ENCODE results near the gene SLC16A12. TPM values are rescaled to one million over a fixed set of nuclear protein-coding genes. Genes with fewer than 3 reads are reported as not detected.

SLC16A12 gene
- polyA plus RNA-seq, 1 donor = 33.3 TPM

- no peak for DNase-seq
Measured at GRCh38 chr10:89515031-89515841, 20.2 kb downstream of the SLC16A12 start.

GRCh38 chr10:89513206-89513605 lies 22.2 kb downstream of the SLC16A12 start:
- DNase-seq = no peak

- no peak for DNase-seq
Measured at GRCh38 chr10:89505640-89506275, 29.6 kb downstream of the SLC16A12 start.

GRCh38 chr10:89504691-89505090 lies 30.7 kb downstream of the SLC16A12 start:
- DNase-seq = no peak

GRCh38 chr10:89503652-89504370 lies 31.6 kb downstream of the SLC16A12 start:
- DNase-seq = no peak

- no peak for DNase-seq
Measured at GRCh38 chr10:89503151-89503550, 32.2 kb downstream of the SLC16A12 start.

- DNase-seq = no peak
Measured at GRCh38 chr10:89502549-89502948, 32.8 kb downstream of the SLC16A12 start.

- no peak for DNase-seq
Measured at GRCh38 chr10:89494575-89494974, 40.8 kb downstream of the SLC16A12 start.

GRCh38 chr10:89494068-89494467 lies 41.3 kb downstream of the SLC16A12 start:
- DNase-seq = no peak

- DNase-seq = no peak
Measured at GRCh38 chr10:89491932-89492331, 43.5 kb downstream of the SLC16A12 start.

- no peak for DNase-seq
Measured at GRCh38 chr10:89490596-89491335, 44.6 kb downstream of the SLC16A12 start.

- DNase-seq = no peak
Measured at GRCh38 chr10:89482256-89482655, 53.1 kb downstream of the SLC16A12 start.

- no peak for DNase-seq
Measured at GRCh38 chr10:89481662-89482061, 53.7 kb downstream of the SLC16A12 start.

GRCh38 chr10:89479771-89480446 lies 55.5 kb downstream of the SLC16A12 start:
- no peak for DNase-seq

GRCh38 chr10:89478739-89479654 lies 56.4 kb downstream of the SLC16A12 start:
- DNase-seq = no peak

- DNase-seq = no peak
Measured at GRCh38 chr10:89478085-89478738, 57.2 kb downstream of the SLC16A12 start.

- DNase-seq = no peak
Measured at GRCh38 chr10:89476150-89476549, 59.2 kb downstream of the SLC16A12 start.

- DNase-seq = peak; percentile 24
Measured at GRCh38 chr10:89475591-89475998, 59.8 kb downstream of the SLC16A12 start.

GRCh38 chr10:89475125-89475524 lies 60.3 kb downstream of the SLC16A12 start:
- peak; percentile 27 for DNase-seq

- no peak for DNase-seq
Measured at GRCh38 chr10:89474452-89474851, 60.9 kb downstream of the SLC16A12 start.

All from left kidney (tissue), 2 donors.